Psoas muscle (tissue), 8 donors: ENCODE data around the gene G0S2. TPM values are rescaled to one million over a fixed set of nuclear protein-coding genes. Genes with fewer than 3 reads are reported as not detected.
"Not testable (repeated sequence)": the region's sequence is repeated elsewhere in the genome, so short reads cannot be mapped to it uniquely, and the experiment has no call there.

Experiments
- ATAC-seq, 4 donors: fragments of 200-7000 bp; cut with Tn5 transposase; one replicate each; pipeline ENCODE4 v1.9.1; 2020; ENCODE audit warnings: moderate library complexity in 3 of 4, mild to moderate bottlenecking in 2 of 4
- DNase-seq, 2 donors: peaks; one replicate each; pipeline ENCODE4 v3.0.0-alpha.2; 2020
- H3K27ac ChIP-seq: fragments of 200-600 bp; one replicate; pipeline ENCODE4 v1.8.0; 2022
- H3K27me3 ChIP-seq, 3 donors: fragments of 200-600 bp in 1 of 3; one replicate each; pipeline versions ENCODE4 v1.6.1 to v1.8.0; 2013 to 2022; ENCODE audit warnings: low read length in 2 of 3, mild to moderate bottlenecking in 2 of 3, moderate library complexity in 1 of 3; ENCODE audit not compliant: insufficient read depth in 3 of 3
- H3K36me3 ChIP-seq, 2 donors: fragments of 200-600 bp in 1 of 2; one replicate each; pipeline versions ENCODE4 v1.6.1 to v1.8.0; 2013 to 2022; ENCODE audit warnings: low read depth in 1 of 2, mild to moderate bottlenecking in 1 of 2, moderate library complexity in 1 of 2; ENCODE audit not compliant: insufficient read depth in 1 of 2
- H3K4me1 ChIP-seq: fragments of 200-600 bp; one replicate; pipeline ENCODE4 v1.8.0; 2022
- H3K4me3 ChIP-seq: fragments of 200-600 bp; one replicate; pipeline ENCODE4 v1.8.0; 2022; ENCODE audit warnings: mild to moderate bottlenecking
- H3K9me3 ChIP-seq: fragments of 200-600 bp; one replicate; pipeline ENCODE4 v1.8.0; 2022
- CTCF ChIP-seq: fragments of 200-600 bp; IDR thresholded peaks from one replicate; pipeline ENCODE4 v1.8.0; 2022; ENCODE audit warnings: antibody characterized with exemption
- WGBS, 3 donors: extraction: QIAGEN DNeasy Blood & Tissue Kit; methylation state at CpG; one replicate each; pipeline versions ENCODE4 v1.1.6 to v1.1.7; 2013; 5-methylcytosine and 5-hydroxymethylcytosine counted together
- intact Hi-C, 2 donors: fragments of 100-400 bp; cut with DNase I; formaldehyde crosslinking; loops; one replicate each; pipeline versions ENCODE4 v1.11.0 to v1.14.2; 2022
- polyA plus RNA-seq, 3 donors: library from polyadenylated mRNA; stranded (reverse); fragments of 200-250 nt; gene quantifications; one replicate each; pipeline ENCODE4 v1.2.3, GENCODE V29; 2013
- total RNA-seq, 4 donors: library from RNA; stranded (reverse); fragmentation: NEBNext Ultra II Directional in 2 of 4; extraction: Animal tissue kit (Norgen Biotek cat#: 25700) in 2 of 4; gene quantifications; one replicate each; pipeline versions ENCODE4 v1.2.1 to v1.2.4, GENCODE V29; 2021 to 2023
- donor health status: healthy with polysubstance abuse.
- donor health status: DM: no; HTN: no; CAD: no; lungs with moderate emphysema.
- donor health status: Bipolar disorder and iron deficiency.
- donor health status: healthy.
- donor health status: DM: yes; HTN: yes; CAD: no.
- donor health status: DM: no; HTN: no; CAD: no.
- donor health status: DM: no; HTN: no; CAD: no.
- donor health status: DM: yes; HTN: yes; CAD: no.

The G0S2 gene
- total and polyA plus RNA-seq, 7 donors, result 49.9 to 561 (median 89.0) TPM

GRCh38 chr1:209692296-209692695 lies 17.1 kb downstream of the G0S2 start:
- TF ChIP-seq CTCF, result no peak
- Histone ChIP-seq H3K36me3 (no peaks in the 10 kb centered on the region), H3K27me3 (no peaks in the 10 kb centered on the region), H3K4me1 (no peaks in the 10 kb centered on the region), H3K9me3 (no peaks in the 10 kb centered on the region), H3K4me3 (no peak overlapping the region), H3K27ac (no peak overlapping the region)
- ATAC-seq (peak in 2 of 4 donors; percentile 27 to 38), DNase-seq (no peak)
- 51 to 59% (median 59%) methylated on average over 4 of the region's 4 CpGs for WGBS, 3 donors
- intact Hi-C loops, result loop anchor here (2.0 to 5.0 kb wide), 3 partner anchors 65 to 115 kb away; no protein-coding TSS in a partner anchor

DNA sequence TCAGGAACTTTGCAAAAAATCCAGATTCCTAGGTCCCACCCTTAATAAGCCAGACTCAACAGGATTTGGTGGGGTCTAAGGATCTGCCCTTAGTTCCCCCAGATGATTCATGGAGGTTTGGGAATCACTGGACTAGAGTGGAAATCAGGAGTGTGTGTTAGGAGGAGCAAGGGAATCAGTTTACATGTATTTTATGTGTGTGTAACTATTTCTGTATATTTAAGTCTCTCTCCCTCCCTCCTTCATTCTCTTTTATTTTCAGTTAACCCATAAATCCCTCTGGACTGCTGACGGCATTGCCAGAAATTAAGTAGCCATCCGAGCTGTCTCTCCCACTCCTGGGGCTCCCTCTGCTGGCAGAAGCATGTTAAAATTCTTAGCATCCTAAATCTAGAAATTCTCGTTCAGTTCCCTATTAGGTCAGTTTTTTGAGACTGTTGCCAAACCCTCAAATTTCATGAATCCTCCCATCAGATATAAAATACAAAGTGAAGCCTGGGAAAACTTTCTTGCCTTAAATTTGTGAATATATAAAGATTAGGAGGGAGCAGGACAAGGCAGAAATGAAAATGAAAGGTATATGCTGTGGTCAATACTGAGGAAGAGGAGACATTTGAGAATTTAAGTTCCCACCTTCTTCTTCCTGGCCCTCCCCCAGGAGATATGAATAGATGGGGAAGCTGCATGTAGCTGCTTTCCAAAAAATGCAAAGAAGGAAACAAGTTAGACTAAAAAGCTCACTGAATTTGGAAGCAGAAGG lies 17.7 kb downstream of the G0S2 start:
- DNase-seq (peak; percentile 77 to 81), ATAC-seq (peak; percentile 76 to 92 (median 82))
- TF ChIP-seq CTCF, result peak; percentile 85
- Histone ChIP-seq H3K36me3 (no peaks in the 10 kb centered on the region), H3K27me3 (no peaks in the 10 kb centered on the region), H3K9me3 (no peaks in the 10 kb centered on the region), H3K4me3 (no peak overlapping the region), H3K27ac (no peak overlapping the region), H3K4me1 (no peaks in the 10 kb centered on the region)
- 1 to 4% (median 2%) methylated on average over 3 of the region's 3 CpGs for WGBS, 3 donors
- intact Hi-C loops, result loop anchor here (1.0 to 5.0 kb wide), 4 partner anchors 66 to 117 kb away; no protein-coding TSS in a partner anchor

GRCh38 chr1:209696673-209697072 lies 21.5 kb downstream of the G0S2 start:
- no peak for ATAC-seq

DNA sequence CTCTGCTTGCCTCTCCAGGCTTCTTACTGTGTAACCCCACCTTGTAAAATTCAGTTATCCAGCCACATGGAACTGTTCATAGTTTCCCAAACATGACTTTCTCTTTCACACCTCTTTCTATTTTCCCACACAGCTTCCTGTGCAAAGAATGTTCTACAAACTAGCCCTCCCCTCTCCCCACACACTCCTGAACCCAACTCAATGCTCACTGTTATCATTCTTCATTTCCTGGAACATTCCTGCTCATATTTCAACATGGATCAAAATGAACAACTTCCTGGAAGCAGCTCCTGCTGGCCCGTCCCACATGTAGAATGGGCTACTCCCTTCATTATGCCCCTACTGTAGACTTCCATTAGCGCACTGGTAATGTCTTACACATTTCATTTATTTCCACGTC lies 21.9 kb downstream of the G0S2 start:
- Histone ChIP-seq H3K27ac (no peak overlapping the region), H3K4me3 (no peak overlapping the region), H3K36me3 (no peaks in the 10 kb centered on the region), H3K4me1 (no peaks in the 10 kb centered on the region), H3K27me3 (no peaks in the 10 kb centered on the region), H3K9me3 (no peaks in the 10 kb centered on the region)
- intact Hi-C loops, result loop anchor here in 1 of 2 donors (2.0 kb wide), 1 partner anchor 96 kb away; no protein-coding TSS in a partner anchor
- no peak for TF ChIP-seq CTCF
- no peak for DNase-seq
- no peak for ATAC-seq
- WGBS, 3 donors, result 82 to 85% (median 83%) methylated on average over 3 of the region's 3 CpGs

More at GRCh38 chr1:209696673-209697072, 21.5 kb downstream of the G0S2 start:
- no peaks in the 10 kb centered on the region for H3K4me1 ChIP-seq
- H3K9me3 ChIP-seq, result no peaks in the 10 kb centered on the region
- no peak for TF ChIP-seq CTCF
- intact Hi-C loops, result loop anchor here in 1 of 2 donors (2.0 kb wide), 1 partner anchor 96 kb away; no protein-coding TSS in a partner anchor
- DNase-seq, result no peak
- no peaks in the 10 kb centered on the region for H3K36me3 ChIP-seq
- H3K27ac ChIP-seq, result no peak overlapping the region
- H3K4me3 ChIP-seq, result no peak overlapping the region
- no peaks in the 10 kb centered on the region for H3K27me3 ChIP-seq

DNA sequence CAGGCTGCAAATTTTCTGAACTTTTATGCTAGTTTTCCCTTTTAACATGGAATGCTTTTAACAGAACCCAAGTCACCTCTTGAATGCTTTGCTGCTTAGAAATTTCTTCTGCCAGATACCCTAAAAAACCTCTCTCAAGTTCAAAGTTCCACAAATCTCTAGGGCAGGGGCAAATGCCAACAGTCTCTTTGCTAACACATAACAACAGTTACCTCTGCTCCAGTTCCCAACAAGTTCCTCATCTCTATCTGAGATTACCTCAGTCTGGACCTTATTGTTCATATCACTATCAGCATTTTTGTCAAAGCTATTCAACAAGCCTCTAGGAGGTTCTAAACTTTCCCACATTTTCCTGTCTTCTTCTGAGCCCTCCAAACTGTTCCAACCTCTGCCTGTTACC lies 25.5 kb downstream of the G0S2 start:
- DNase-seq, intact Hi-C loops, H3K27me3 ChIP-seq, ATAC-seq, H3K9me3 ChIP-seq, H3K4me3 ChIP-seq, H3K27ac ChIP-seq, H3K36me3 ChIP-seq, H3K4me1 ChIP-seq: not testable (repeated sequence)
